Aorta (tissue), 5 donors: ENCODE measurements around the gene SLC38A5. TPM values are rescaled to one million over a fixed set of nuclear protein-coding genes. Genes with fewer than 3 reads are reported as not detected.

Source experiments
- ATAC-seq: fragments of 200-7000 bp; cut with Tn5 transposase; one replicate; pipeline ENCODE4 v1.9.1; 2022; ENCODE audit warnings: moderate library complexity; ENCODE audit not compliant: low FRiP score
- DNase-seq, 2 donors: peaks; one replicate each; pipeline ENCODE4 v3.0.0-alpha.2; 2020
- H3K27ac ChIP-seq, 2 donors: one replicate each; pipeline ENCODE4 v1.5.1; 2013; ENCODE audit warnings: low read length in 2 of 2, mild to moderate bottlenecking in 2 of 2, moderate library complexity in 2 of 2, control low read depth in 1 of 2, inconsistent platforms in 1 of 2, low read depth in 1 of 2
- H3K27me3 ChIP-seq, 2 donors: one replicate each; pipeline ENCODE4 v1.6.1; 2013; ENCODE audit warnings: control low read depth in 1 of 2, low read length in 1 of 2, mild to moderate bottlenecking in 1 of 2, moderate library complexity in 1 of 2; ENCODE audit not compliant: insufficient read depth in 2 of 2, control insufficient read depth in 1 of 2
- H3K36me3 ChIP-seq, 2 donors: one replicate each; pipeline ENCODE4 v1.6.1; 2013; ENCODE audit warnings: control low read depth in 1 of 2, low read length in 1 of 2, mild to moderate bottlenecking in 1 of 2; ENCODE audit not compliant: insufficient read depth in 2 of 2, control insufficient read depth in 1 of 2
- H3K4me1 ChIP-seq, 2 donors: one replicate each; pipeline ENCODE4 v1.6.1; 2013; ENCODE audit warnings: low read length in 2 of 2, control low read depth in 1 of 2, mild to moderate bottlenecking in 1 of 2, moderate library complexity in 1 of 2; ENCODE audit not compliant: insufficient read depth in 2 of 2, control insufficient read depth in 1 of 2
- H3K4me3 ChIP-seq, 2 donors: one replicate each; pipeline ENCODE4 v1.5.1; 2013; ENCODE audit warnings: low read length in 2 of 2, control low read depth in 1 of 2, mild to moderate bottlenecking in 1 of 2
- H3K9me3 ChIP-seq: one replicate; pipeline ENCODE4 v1.6.1; 2013; ENCODE audit warnings: mild to moderate bottlenecking, low read length; ENCODE audit not compliant: control insufficient read depth
- WGBS, 2 donors: extraction: QIAGEN DNeasy Blood & Tissue Kit; methylation state at CpG; one replicate each; pipeline ENCODE4 v1.1.7; 2013; 5-methylcytosine and 5-hydroxymethylcytosine counted together
- intact Hi-C, 2 donors: fragments of 100-400 bp; cut with DNase I; formaldehyde crosslinking; loops; one replicate each; pipeline versions ENCODE4 v1.14.2 to v1.15.0; 2022
- polyA plus RNA-seq, 2 donors: library from polyadenylated mRNA; stranded (reverse); fragments of 200-250 nt; gene quantifications; one replicate each; pipeline ENCODE4 v1.2.3, GENCODE V29; 2013
- total RNA-seq, 2 donors: library from RNA; stranded (reverse); fragmentation: NEBNext Ultra II Directional; extraction: Animal tissue kit (Norgen Biotek cat#: 25700); gene quantifications; one replicate each; pipeline ENCODE4 v1.2.1, GENCODE V29; 2021
- donor health status: healthy with polysubstance abuse.
- donor health status: Bipolar disorder and iron deficiency.
- donor health status: DM: no; HTN: no; CAD: no.
- donor health status: DM: no; HTN: no; CAD: no.
- donor health status: DM: yes; HTN: yes; CAD: no.

Gene SLC38A5
- total and polyA plus RNA-seq, 4 donors = 6.0 to 13.2 (median 10.2) TPM

- Histone ChIP-seq H3K27ac (no peak overlapping the region), H3K9me3 (no peaks in the 10 kb centered on the region), H3K4me3 (no peak overlapping the region), H3K27me3 (no peaks in the 10 kb centered on the region), H3K36me3 (no peaks in the 10 kb centered on the region), H3K4me1 (no peaks in the 10 kb centered on the region)
- no peak for ATAC-seq
- peak in 1 of 2 donors; percentile 42 for DNase-seq
- 69 to 71% methylated on average over 5 of the region's 5 CpGs for WGBS, 2 donors
- intact Hi-C loops = no loop called here
Measured at GRCh38 chrX:48497871-48498270, 27.8 kb upstream of the SLC38A5 start.

GRCh38 chrX:48496660-48497059 is 26.6 kb upstream of the SLC38A5 start:
- H3K4me3 ChIP-seq = no peak overlapping the region
- WGBS, 2 donors = 74 to 83% methylated on average over 4 of the region's 4 CpGs
- intact Hi-C loops = no loop called here
- no peaks in the 10 kb centered on the region for H3K27me3 ChIP-seq
- H3K36me3 ChIP-seq = no peaks in the 10 kb centered on the region
- H3K9me3 ChIP-seq = no peaks in the 10 kb centered on the region
- peak in 1 of 2 donors; percentile 42 for DNase-seq
- H3K4me1 ChIP-seq = no peaks in the 10 kb centered on the region
- H3K27ac ChIP-seq = no peak overlapping the region
- no peak for ATAC-seq

GRCh38 chrX:48493890-48494364 is 23.9 kb upstream of the SLC38A5 start:
- WGBS, 2 donors = 13 to 33% methylated on average over 10 of the region's 10 CpGs
- H3K27me3 ChIP-seq = no peaks in the 10 kb centered on the region
- intact Hi-C loops = no loop called here
- DNase-seq = peak in 1 of 2 donors; percentile 71
- no peaks in the 10 kb centered on the region for H3K9me3 ChIP-seq
- H3K27ac ChIP-seq = no peak overlapping the region
- ATAC-seq = no peak
- H3K36me3 ChIP-seq = no peaks in the 10 kb centered on the region
- H3K4me1 ChIP-seq = no peaks in the 10 kb centered on the region
- H3K4me3 ChIP-seq = no peak overlapping the region

- peak in 1 of 2 donors; percentile 41 for DNase-seq
- H3K27ac ChIP-seq = no peak overlapping the region
- 71 to 75% methylated on average over 7 of the region's 7 CpGs for WGBS, 2 donors
- intact Hi-C loops = no loop called here
- H3K9me3 ChIP-seq = no peaks in the 10 kb centered on the region
- no peak overlapping the region for H3K4me3 ChIP-seq
- H3K36me3 ChIP-seq = no peaks in the 10 kb centered on the region
- H3K27me3 ChIP-seq = no peaks in the 10 kb centered on the region
- ATAC-seq = no peak
- H3K4me1 ChIP-seq = no peaks in the 10 kb centered on the region
Measured at GRCh38 chrX:48492293-48492910, 22.3 kb upstream of the SLC38A5 start.

GRCh38 chrX:48491809-48492208 is 21.7 kb upstream of the SLC38A5 start:
- Histone ChIP-seq H3K9me3 (no peaks in the 10 kb centered on the region), H3K4me3 (no peak overlapping the region), H3K4me1 (no peaks in the 10 kb centered on the region), H3K27ac (no peak overlapping the region), H3K36me3 (no peaks in the 10 kb centered on the region), H3K27me3 (no peaks in the 10 kb centered on the region)
- WGBS, 2 donors = 90% methylated on average over 9 of the region's 9 CpGs
- DNase-seq = peak in 1 of 2 donors; percentile 40
- no peak for ATAC-seq
- intact Hi-C loops = no loop called here

- no peaks in the 10 kb centered on the region for H3K9me3 ChIP-seq
- H3K36me3 ChIP-seq = no peaks in the 10 kb centered on the region
- H3K4me3 ChIP-seq = no peak overlapping the region
- peak in 1 of 2 donors; percentile 27 for DNase-seq
- intact Hi-C loops = no loop called here
- no peak for ATAC-seq
- H3K27ac ChIP-seq = no peak overlapping the region
- 74 to 75% methylated on average over 8 of the region's 8 CpGs for WGBS, 2 donors
- no peaks in the 10 kb centered on the region for H3K4me1 ChIP-seq
- no peaks in the 10 kb centered on the region for H3K27me3 ChIP-seq
Measured at GRCh38 chrX:48490661-48491060, 20.6 kb upstream of the SLC38A5 start.

GRCh38 chrX:48489892-48490291 is 19.8 kb upstream of the SLC38A5 start:
- Histone ChIP-seq H3K27me3 (no peaks in the 10 kb centered on the region), H3K4me3 (no peak overlapping the region), H3K27ac (no peak overlapping the region), H3K36me3 (no peaks in the 10 kb centered on the region), H3K9me3 (no peaks in the 10 kb centered on the region), H3K4me1 (no peaks in the 10 kb centered on the region)
- intact Hi-C loops = no loop called here
- ATAC-seq (no peak), DNase-seq (peak in 1 of 2 donors; percentile 4)
- WGBS, 2 donors = 85 to 89% methylated on average over 2 of the region's 2 CpGs

GRCh38 chrX:48489296-48489695 is 19.2 kb upstream of the SLC38A5 start:
- WGBS, 2 donors = 81 to 88% methylated on average over 8 to 9 of the region's 9 CpGs
- no peaks in the 10 kb centered on the region for H3K36me3 ChIP-seq
- H3K4me1 ChIP-seq = no peaks in the 10 kb centered on the region
- no peaks in the 10 kb centered on the region for H3K9me3 ChIP-seq
- ATAC-seq = no peak
- H3K27me3 ChIP-seq = no peaks in the 10 kb centered on the region
- no peak overlapping the region for H3K27ac ChIP-seq
- DNase-seq = peak in 1 of 2 donors; percentile 41
- no peak overlapping the region for H3K4me3 ChIP-seq
- intact Hi-C loops = no loop called here

GRCh38 chrX:48488034-48488433 is 18.0 kb upstream of the SLC38A5 start:
- Histone ChIP-seq H3K9me3 (no peaks in the 10 kb centered on the region), H3K27ac (no peak overlapping the region), H3K36me3 (no peaks in the 10 kb centered on the region), H3K4me3 (no peak overlapping the region), H3K27me3 (no peaks in the 10 kb centered on the region), H3K4me1 (no peaks in the 10 kb centered on the region)
- peak in 1 of 2 donors; percentile 16 for DNase-seq
- 84 to 92% methylated on average over 3 of the region's 3 CpGs for WGBS, 2 donors
- no peak for ATAC-seq
- intact Hi-C loops = no loop called here
